Measurements from ENCODE around the gene MOAP1. TPM values are rescaled to one million over a fixed set of nuclear protein-coding genes. Genes with fewer than 3 reads are reported as not detected.
"Not testable (repeated sequence)": the region's sequence is repeated elsewhere in the genome, so short reads cannot be mapped to it uniquely, and the experiment has no call there.

Gene MOAP1
- total RNA-seq, 1 donor from 2014 or later: 20.5 TPM

- Mint-ChIP-seq H3K9me3 (no peaks in the 10 kb centered on the region), H3K4me1 (peaks cover 26% of the 10 kb centered on the region), H3K4me3 (peak overlapping the region; percentile 94), H3K36me3 (ENCODE audit: low read depth) (no peaks in the 10 kb centered on the region), H3K27ac (ENCODE audit: unreplicated experiment) (peak overlapping the region; percentile 71), H3K27me3 (ENCODE audit: low read depth) (no peaks in the 10 kb centered on the region)
- DNase-seq (ENCODE audit: low read depth, low spot score): no peak
- no peak for TF ChIP-seq CTCF (conservative IDR thresholded peaks at IDR 0.05)
Measured at GRCh38 chr14:93183596-93184317, 940 bp downstream of the MOAP1 start.

DNA sequence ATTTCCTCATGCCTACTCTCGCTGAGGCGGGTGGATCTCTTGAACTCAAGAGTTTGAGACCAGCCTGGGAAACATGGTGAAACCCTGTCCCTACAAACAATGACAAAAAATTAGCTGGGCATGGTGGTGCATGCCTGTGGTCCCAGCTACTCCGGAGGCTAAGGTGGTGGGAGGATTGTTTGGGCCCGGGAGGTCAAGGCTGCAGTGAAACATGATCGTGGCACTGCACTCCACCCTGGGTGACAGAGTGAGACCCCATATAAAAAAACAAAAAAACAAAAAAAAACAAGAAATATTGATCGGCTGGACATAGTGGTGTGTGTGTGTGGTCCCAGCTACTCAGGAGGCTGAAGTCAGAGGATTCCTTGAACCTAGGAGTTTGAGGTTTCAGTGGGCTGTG, 9.2 kb downstream of the MOAP1 start:
- H3K36me3 Mint-ChIP-seq (ENCODE audit: low read depth): no peaks in the 10 kb centered on the region
- TF ChIP-seq CTCF (conservative IDR thresholded peaks at IDR 0.05): no peak
- no peak overlapping the region for H3K27ac Mint-ChIP-seq (ENCODE audit: unreplicated experiment)
- no peaks in the 10 kb centered on the region for H3K9me3 Mint-ChIP-seq
- no peak for DNase-seq (ENCODE audit: low read depth, low spot score)
- peaks cover 2% of the 10 kb centered on the region for H3K27me3 Mint-ChIP-seq (ENCODE audit: low read depth)
- no peaks in the 10 kb centered on the region for H3K4me1 Mint-ChIP-seq
- H3K4me3 Mint-ChIP-seq: no peak overlapping the region

- H3K9me3 Mint-ChIP-seq; H3K4me3 Mint-ChIP-seq; H3K4me1 Mint-ChIP-seq; H3K36me3 Mint-ChIP-seq (ENCODE audit: low read depth); H3K27me3 Mint-ChIP-seq (ENCODE audit: low read depth); DNase-seq (ENCODE audit: low read depth, low spot score); H3K27ac Mint-ChIP-seq (ENCODE audit: unreplicated experiment): not testable (repeated sequence)
Measured at GRCh38 chr14:93174731-93175130, 10.0 kb downstream of the MOAP1 start.

DNA sequence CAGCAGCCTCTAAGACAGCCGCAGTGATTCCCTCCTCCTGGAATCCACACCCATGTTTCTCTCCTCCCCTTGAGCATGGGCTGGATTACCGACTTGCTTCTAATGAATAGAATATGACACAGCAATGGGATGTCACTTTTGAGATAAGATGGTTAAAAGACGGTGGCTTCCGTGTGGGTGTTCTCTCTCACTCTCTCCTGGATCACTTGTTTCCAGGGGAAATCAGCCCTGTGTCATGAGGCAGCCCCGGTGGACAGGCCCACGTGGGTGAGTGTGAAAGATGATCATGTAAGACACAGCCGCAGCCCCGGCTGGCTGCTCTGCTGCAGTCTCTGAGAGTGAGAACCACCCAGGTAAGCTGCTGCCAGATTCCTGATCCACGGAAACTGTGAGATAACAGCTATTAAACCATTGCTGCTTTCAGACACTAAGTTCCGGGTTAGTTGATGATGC, 10.7 kb downstream of the MOAP1 start:
- Mint-ChIP-seq H3K4me3 (no peak overlapping the region), H3K9me3 (no peaks in the 10 kb centered on the region)
- DNase-seq (ENCODE audit: low read depth, low spot score): no peak

GRCh38 chr14:93171376-93171775, 13.3 kb downstream of the MOAP1 start:
- peaks cover 2% of the 10 kb centered on the region for H3K27me3 Mint-ChIP-seq (ENCODE audit: low read depth)
- DNase-seq (ENCODE audit: low read depth, low spot score): no peak
- no peaks in the 10 kb centered on the region for H3K9me3 Mint-ChIP-seq
- no peak overlapping the region for H3K4me3 Mint-ChIP-seq
- H3K36me3 Mint-ChIP-seq (ENCODE audit: low read depth): no peaks in the 10 kb centered on the region
- H3K4me1 Mint-ChIP-seq: no peaks in the 10 kb centered on the region
- H3K27ac Mint-ChIP-seq (ENCODE audit: unreplicated experiment): no peak overlapping the region
- TF ChIP-seq CTCF (conservative IDR thresholded peaks at IDR 0.05): no peak

More for the DNA sequence above, 10.7 kb downstream of the MOAP1 start:
- TF ChIP-seq CTCF (conservative IDR thresholded peaks at IDR 0.05): no peak
- Mint-ChIP-seq H3K27ac (ENCODE audit: unreplicated experiment) (no peak overlapping the region), H3K27me3 (ENCODE audit: low read depth) (peaks cover 2% of the 10 kb centered on the region), H3K4me1 (no peaks in the 10 kb centered on the region), H3K36me3 (ENCODE audit: low read depth) (no peaks in the 10 kb centered on the region)

GRCh38 chr14:93170141-93170540, 14.6 kb downstream of the MOAP1 start:
- H3K4me3 Mint-ChIP-seq; H3K27ac Mint-ChIP-seq (ENCODE audit: unreplicated experiment); H3K9me3 Mint-ChIP-seq; H3K27me3 Mint-ChIP-seq (ENCODE audit: low read depth); H3K4me1 Mint-ChIP-seq; H3K36me3 Mint-ChIP-seq (ENCODE audit: low read depth); DNase-seq (ENCODE audit: low read depth, low spot score): not testable (repeated sequence)

- H3K36me3 Mint-ChIP-seq (ENCODE audit: low read depth); DNase-seq (ENCODE audit: low read depth, low spot score); H3K9me3 Mint-ChIP-seq; H3K4me1 Mint-ChIP-seq; H3K4me3 Mint-ChIP-seq; H3K27me3 Mint-ChIP-seq (ENCODE audit: low read depth); H3K27ac Mint-ChIP-seq (ENCODE audit: unreplicated experiment): not testable (repeated sequence)
Measured at GRCh38 chr14:93169619-93170018, 15.1 kb downstream of the MOAP1 start.

DNA sequence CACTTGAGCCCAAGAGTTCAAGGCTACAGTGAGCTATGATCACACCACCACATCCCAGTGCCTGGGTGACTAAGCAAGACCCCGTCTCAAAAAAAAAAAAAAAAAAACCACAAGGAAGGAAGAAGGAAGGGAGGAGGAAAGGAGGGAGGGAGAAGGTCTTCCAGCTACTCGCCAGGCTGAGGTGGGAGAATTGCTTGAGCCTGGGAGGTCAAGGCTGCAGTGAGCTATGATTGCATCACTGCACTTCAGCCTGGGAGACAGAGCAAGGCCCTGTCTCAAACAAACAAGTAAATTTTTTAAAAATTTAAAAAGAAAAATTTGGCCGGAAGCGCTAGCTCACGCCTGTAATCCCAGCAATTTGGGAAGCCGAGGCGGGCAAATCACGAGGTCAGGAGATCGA, 16.1 kb downstream of the MOAP1 start:
- not testable (repeated sequence) for H3K36me3 Mint-ChIP-seq (ENCODE audit: low read depth); H3K4me3 Mint-ChIP-seq; H3K27ac Mint-ChIP-seq (ENCODE audit: unreplicated experiment); H3K4me1 Mint-ChIP-seq; H3K27me3 Mint-ChIP-seq (ENCODE audit: low read depth); DNase-seq (ENCODE audit: low read depth, low spot score); H3K9me3 Mint-ChIP-seq

DNA sequence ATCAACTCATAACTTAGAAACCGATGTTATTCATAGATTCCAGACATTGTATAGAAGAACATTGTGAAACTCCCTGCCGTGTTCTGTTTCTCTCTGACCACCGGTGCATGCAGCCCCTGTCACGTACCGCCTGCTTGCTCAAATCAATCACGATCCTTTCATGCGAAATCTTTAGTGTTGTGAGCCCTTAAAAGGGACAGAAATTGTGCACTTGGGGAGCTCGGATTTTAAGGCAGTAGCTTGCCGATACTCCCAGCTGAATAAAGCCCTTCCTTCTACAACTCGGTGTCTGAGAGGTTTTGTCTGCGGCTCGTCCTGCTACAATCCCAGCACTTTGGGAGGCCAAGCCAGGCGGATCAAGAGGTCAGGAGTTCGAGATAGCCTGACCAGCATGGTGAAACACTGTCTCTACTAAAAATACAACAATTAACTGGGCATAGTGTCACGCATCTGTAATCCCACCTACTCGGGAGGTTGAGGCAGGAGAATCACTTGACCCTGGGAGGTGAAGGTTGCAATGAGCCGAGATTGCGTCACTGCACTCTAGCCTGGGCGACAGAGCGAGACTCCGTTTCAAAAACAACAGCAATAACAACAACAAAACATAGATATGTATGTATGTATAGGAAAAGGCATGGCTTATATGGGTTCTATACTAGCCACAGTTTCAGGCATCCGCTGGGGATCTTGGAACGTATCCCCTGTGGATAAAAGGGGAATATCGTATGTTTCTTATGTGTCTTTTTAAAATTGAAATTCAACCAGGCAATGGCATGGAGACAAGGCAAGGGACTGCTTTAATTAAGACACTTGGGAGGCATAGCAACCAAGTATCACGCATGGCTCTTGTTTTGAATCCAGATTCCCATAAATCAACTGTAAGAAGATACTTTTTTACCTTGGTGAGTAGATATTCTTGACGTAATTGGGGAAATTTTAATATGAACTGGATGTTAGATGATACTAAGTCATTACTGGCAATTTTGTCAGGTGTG, 19.1 kb downstream of the MOAP1 start:
- H3K36me3 Mint-ChIP-seq (ENCODE audit: low read depth); H3K27me3 Mint-ChIP-seq (ENCODE audit: low read depth); H3K4me3 Mint-ChIP-seq; H3K9me3 Mint-ChIP-seq; H3K4me1 Mint-ChIP-seq; DNase-seq (ENCODE audit: low read depth, low spot score): not testable (repeated sequence)
- peak overlapping the region; percentile 28 for H3K27ac Mint-ChIP-seq (ENCODE audit: unreplicated experiment)
